ENCODE results near the gene COG5. TPM values are rescaled to one million over a fixed set of nuclear protein-coding genes. Genes with fewer than 3 reads are reported as not detected.

Gene COG5
- total RNA-seq, 1 experiment from 2014 or later = 25.2 TPM

- DNase-seq (ENCODE audit: low read depth in 1 of 2, low spot score in 2 of 2) = peak; percentile 45 to 72
These were observed 235.6 kb downstream of the COG5 start for GRCh38 chr7:107327986-107328569.

GRCh38 chr7:107326061-107326460, 237.7 kb downstream of the COG5 start:
- H3K27me3 ChIP-seq (replicated peaks) = no peaks in the 10 kb centered on the region
- H3K4me3 ChIP-seq = no peak overlapping the region
- no peak for DNase-seq (ENCODE audit: low read depth in 1 of 2, low spot score in 2 of 2)
- peaks cover 11% of the 10 kb centered on the region for H3K4me1 ChIP-seq (replicated peaks)
- no peak overlapping the region for H3K27ac ChIP-seq
- no peaks in the 10 kb centered on the region for H3K9me3 ChIP-seq (replicated peaks)
- H3K36me3 ChIP-seq = no peaks in the 10 kb centered on the region

More at GRCh38 chr7:107327986-107328569, 235.6 kb downstream of the COG5 start:
- Histone ChIP-seq H3K4me3 (no peak overlapping the region), H3K36me3 (no peaks in the 10 kb centered on the region), H3K9me3 (replicated peaks) (no peaks in the 10 kb centered on the region), H3K4me1 (replicated peaks) (peaks cover 11% of the 10 kb centered on the region), H3K27ac (peak overlapping the region; percentile 6; the same call in 1 of the 2 replicates), H3K27me3 (replicated peaks) (no peaks in the 10 kb centered on the region)

- Histone ChIP-seq H3K4me3 (no peak overlapping the region), H3K27ac (no peak overlapping the region), H3K9me3 (replicated peaks) (no peaks in the 10 kb centered on the region), H3K4me1 (replicated peaks) (no peaks in the 10 kb centered on the region), H3K36me3 (no peaks in the 10 kb centered on the region), H3K27me3 (replicated peaks) (no peaks in the 10 kb centered on the region)
- DNase-seq (ENCODE audit: low read depth in 1 of 2, low spot score in 2 of 2) = no peak
These were observed 241.7 kb downstream of the COG5 start for GRCh38 chr7:107322015-107322414.

GRCh38 chr7:107321611-107322010, 242.1 kb downstream of the COG5 start:
- DNase-seq (ENCODE audit: low read depth in 1 of 2, low spot score in 2 of 2) = no peak
- H3K36me3 ChIP-seq = no peaks in the 10 kb centered on the region
- H3K9me3 ChIP-seq (replicated peaks) = no peaks in the 10 kb centered on the region
- no peak overlapping the region for H3K4me3 ChIP-seq
- H3K27ac ChIP-seq = no peak overlapping the region
- H3K4me1 ChIP-seq (replicated peaks) = no peaks in the 10 kb centered on the region
- H3K27me3 ChIP-seq (replicated peaks) = no peaks in the 10 kb centered on the region

- DNase-seq (ENCODE audit: low read depth in 1 of 2, low spot score in 2 of 2) = no peak
- Histone ChIP-seq H3K36me3 (no peaks in the 10 kb centered on the region), H3K9me3 (replicated peaks) (no peaks in the 10 kb centered on the region), H3K4me1 (replicated peaks) (no peaks in the 10 kb centered on the region), H3K27me3 (replicated peaks) (no peaks in the 10 kb centered on the region), H3K27ac (no peak overlapping the region), H3K4me3 (no peak overlapping the region)
These were observed 243.9 kb downstream of the COG5 start for GRCh38 chr7:107319724-107320228.

GRCh38 chr7:107318523-107319160, 245.1 kb downstream of the COG5 start:
- no peak overlapping the region for H3K27ac ChIP-seq
- DNase-seq (ENCODE audit: low read depth in 1 of 2, low spot score in 2 of 2) = no peak
- H3K36me3 ChIP-seq = no peaks in the 10 kb centered on the region
- H3K27me3 ChIP-seq (replicated peaks) = no peaks in the 10 kb centered on the region
- H3K4me3 ChIP-seq = no peak overlapping the region
- no peaks in the 10 kb centered on the region for H3K9me3 ChIP-seq (replicated peaks)
- no peaks in the 10 kb centered on the region for H3K4me1 ChIP-seq (replicated peaks)

- Histone ChIP-seq H3K36me3 (no peaks in the 10 kb centered on the region), H3K27me3 (replicated peaks) (no peaks in the 10 kb centered on the region), H3K4me1 (replicated peaks) (no peaks in the 10 kb centered on the region), H3K4me3 (no peak overlapping the region), H3K27ac (no peak overlapping the region), H3K9me3 (replicated peaks) (no peaks in the 10 kb centered on the region)
- DNase-seq (ENCODE audit: low read depth in 1 of 2, low spot score in 2 of 2) = no peak
These were observed 248.0 kb downstream of the COG5 start for GRCh38 chr7:107315716-107316220.

GRCh38 chr7:107313355-107313754, 250.4 kb downstream of the COG5 start:
- Histone ChIP-seq H3K27me3 (replicated peaks) (no peaks in the 10 kb centered on the region), H3K4me1 (replicated peaks) (no peaks in the 10 kb centered on the region), H3K9me3 (replicated peaks) (no peaks in the 10 kb centered on the region), H3K27ac (no peak overlapping the region), H3K36me3 (no peaks in the 10 kb centered on the region), H3K4me3 (no peak overlapping the region)
- DNase-seq (ENCODE audit: low read depth in 1 of 2, low spot score in 2 of 2) = no peak

- Histone ChIP-seq H3K36me3 (no peaks in the 10 kb centered on the region), H3K27me3 (replicated peaks) (no peaks in the 10 kb centered on the region), H3K27ac (no peak overlapping the region), H3K9me3 (replicated peaks) (no peaks in the 10 kb centered on the region), H3K4me3 (no peak overlapping the region), H3K4me1 (replicated peaks) (no peaks in the 10 kb centered on the region)
- DNase-seq (ENCODE audit: low read depth in 1 of 2, low spot score in 2 of 2) = no peak
These were observed 251.3 kb downstream of the COG5 start for GRCh38 chr7:107312418-107312817.

GRCh38 chr7:107309296-107309695, 254.4 kb downstream of the COG5 start:
- no peaks in the 10 kb centered on the region for H3K4me1 ChIP-seq (replicated peaks)
- no peaks in the 10 kb centered on the region for H3K27me3 ChIP-seq (replicated peaks)
- no peak overlapping the region for H3K4me3 ChIP-seq
- no peak for DNase-seq (ENCODE audit: low read depth in 1 of 2, low spot score in 2 of 2)
- H3K9me3 ChIP-seq (replicated peaks) = no peaks in the 10 kb centered on the region
- H3K27ac ChIP-seq = no peak overlapping the region
- H3K36me3 ChIP-seq = no peaks in the 10 kb centered on the region

GRCh38 chr7:107304636-107305035, 259.1 kb downstream of the COG5 start:
- no peaks in the 10 kb centered on the region for H3K36me3 ChIP-seq
- H3K27ac ChIP-seq = no peak overlapping the region
- H3K4me3 ChIP-seq = no peak overlapping the region
- no peaks in the 10 kb centered on the region for H3K27me3 ChIP-seq (replicated peaks)
- no peak for DNase-seq (ENCODE audit: low read depth in 1 of 2, low spot score in 2 of 2)
- no peaks in the 10 kb centered on the region for H3K4me1 ChIP-seq (replicated peaks)
- no peaks in the 10 kb centered on the region for H3K9me3 ChIP-seq (replicated peaks)

- no peak overlapping the region for H3K4me3 ChIP-seq
- DNase-seq (ENCODE audit: low read depth in 1 of 2, low spot score in 2 of 2) = no peak
- H3K4me1 ChIP-seq (replicated peaks) = no peaks in the 10 kb centered on the region
- H3K36me3 ChIP-seq = no peaks in the 10 kb centered on the region
- no peaks in the 10 kb centered on the region for H3K9me3 ChIP-seq (replicated peaks)
- no peaks in the 10 kb centered on the region for H3K27me3 ChIP-seq (replicated peaks)
- H3K27ac ChIP-seq = no peak overlapping the region
These were observed 259.7 kb downstream of the COG5 start for GRCh38 chr7:107304063-107304462.

GRCh38 chr7:107302250-107302847, 261.4 kb downstream of the COG5 start:
- no peak overlapping the region for H3K27ac ChIP-seq
- DNase-seq (ENCODE audit: low read depth in 1 of 2, low spot score in 2 of 2) = no peak
- no peaks in the 10 kb centered on the region for H3K9me3 ChIP-seq (replicated peaks)
- H3K36me3 ChIP-seq = no peaks in the 10 kb centered on the region
- no peaks in the 10 kb centered on the region for H3K4me1 ChIP-seq (replicated peaks)
- no peaks in the 10 kb centered on the region for H3K27me3 ChIP-seq (replicated peaks)
- no peak overlapping the region for H3K4me3 ChIP-seq

GRCh38 chr7:107294182-107294581, 269.5 kb downstream of the COG5 start:
- DNase-seq (ENCODE audit: low read depth in 1 of 2, low spot score in 2 of 2) = no peak
- no peaks in the 10 kb centered on the region for H3K27me3 ChIP-seq (replicated peaks)
- 0 out of 2 replicates have a peak, but pooled peaks cover 2% of the 10 kb centered on the region for H3K36me3 ChIP-seq
- no peaks in the 10 kb centered on the region for H3K9me3 ChIP-seq (replicated peaks)
- no peak overlapping the region for H3K27ac ChIP-seq
- H3K4me1 ChIP-seq (replicated peaks) = no peaks in the 10 kb centered on the region
- H3K4me3 ChIP-seq = no peak overlapping the region

Data from SJSA1 (cell line).